ENCODE results near the gene FTCD.
"Not testable (repeated sequence)": the region's sequence is repeated elsewhere in the genome, so short reads cannot be mapped to it uniquely, and the experiment has no call there.

FTCD gene

DNA sequence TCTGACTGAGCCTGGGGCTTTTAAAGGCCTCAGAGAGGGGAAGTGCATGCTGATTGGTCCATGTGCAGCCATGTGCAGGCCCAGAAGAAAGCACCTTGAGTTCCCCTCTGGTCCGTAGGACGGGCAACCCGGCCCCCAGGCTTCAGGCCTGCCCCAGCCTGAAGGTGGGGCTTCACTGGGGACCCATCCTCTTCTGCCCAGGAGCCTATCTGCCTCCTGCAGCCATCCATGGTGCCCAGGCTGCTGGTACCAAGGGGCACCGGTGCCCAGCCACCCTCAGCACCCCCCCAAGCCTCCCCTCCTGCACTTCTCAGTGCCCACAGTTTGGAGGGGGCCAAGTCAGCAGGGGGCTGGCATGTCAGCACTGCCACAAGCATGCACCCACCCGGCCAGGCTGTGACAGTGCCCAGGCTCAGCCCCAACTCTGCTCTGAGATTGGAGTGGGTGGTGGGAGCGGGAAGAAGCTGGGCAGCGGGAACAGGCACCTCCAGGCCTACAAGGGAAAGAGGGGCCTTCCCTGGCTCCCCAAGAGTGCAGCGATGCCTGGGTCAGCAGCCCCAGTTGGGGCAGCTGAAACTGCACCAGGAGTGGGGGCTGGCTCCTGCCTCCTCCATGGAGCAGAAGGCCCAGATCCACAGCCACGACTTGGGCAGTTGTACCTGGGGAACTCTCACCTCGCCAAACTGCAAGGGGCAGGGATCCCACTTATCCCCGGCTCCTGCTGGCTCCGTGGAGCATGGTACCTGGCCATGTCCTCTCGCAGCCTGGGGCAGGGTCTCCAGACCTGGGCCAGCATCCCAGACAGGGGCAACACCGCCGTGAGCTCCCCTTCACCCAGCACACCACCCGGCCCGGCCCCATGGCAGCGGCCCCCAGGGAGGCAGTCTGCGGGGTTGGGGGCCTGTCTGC lies 45.8 kb downstream of the FTCD start:
- DNase-seq, result no peak

DNA sequence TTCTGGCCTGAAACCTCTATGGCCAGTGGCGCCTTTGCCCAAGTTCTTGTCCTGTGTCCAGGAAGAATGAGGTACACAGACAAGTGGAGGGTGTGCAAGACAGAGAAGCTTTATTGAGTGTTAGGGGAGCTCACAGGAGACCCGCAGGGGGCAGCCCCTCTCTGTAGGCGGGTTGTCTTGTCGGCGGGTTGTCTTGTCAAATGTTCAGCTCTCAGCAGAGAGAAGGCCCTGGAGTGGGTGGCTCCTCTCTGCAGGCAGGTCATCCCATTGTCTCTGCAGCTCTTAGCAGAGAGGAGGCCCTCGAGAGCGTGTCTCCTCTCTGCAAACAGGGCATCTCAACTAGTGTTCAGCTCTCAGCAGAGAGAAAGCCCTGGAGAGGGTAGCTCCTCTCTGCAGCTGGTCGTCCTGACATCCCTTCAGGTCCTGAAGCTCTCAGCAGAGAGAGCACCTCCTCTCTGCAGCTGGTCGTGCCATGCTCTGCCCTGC lies 46.5 kb downstream of the FTCD start:
- no peak for DNase-seq

DNA sequence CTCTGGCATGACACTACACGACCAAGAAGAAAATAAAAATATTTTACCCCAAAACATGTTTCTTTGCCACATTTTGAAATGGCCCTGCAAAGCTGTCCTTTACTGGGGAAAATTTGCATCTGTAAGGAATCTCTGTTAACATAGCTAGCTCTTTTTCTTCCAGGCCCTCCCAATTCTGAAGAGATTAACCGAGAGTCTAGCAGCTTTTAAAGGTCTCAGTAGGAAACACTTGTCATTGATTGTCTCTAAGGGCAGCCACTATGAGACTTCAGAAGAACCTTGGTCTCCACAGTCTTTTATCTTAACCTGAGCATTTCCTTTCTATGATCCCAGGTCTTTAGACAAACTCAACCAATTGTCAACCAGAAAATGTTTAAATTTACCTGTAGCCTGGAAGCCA lies 48.0 kb downstream of the FTCD start:
- not testable (repeated sequence) for DNase-seq

DNA sequence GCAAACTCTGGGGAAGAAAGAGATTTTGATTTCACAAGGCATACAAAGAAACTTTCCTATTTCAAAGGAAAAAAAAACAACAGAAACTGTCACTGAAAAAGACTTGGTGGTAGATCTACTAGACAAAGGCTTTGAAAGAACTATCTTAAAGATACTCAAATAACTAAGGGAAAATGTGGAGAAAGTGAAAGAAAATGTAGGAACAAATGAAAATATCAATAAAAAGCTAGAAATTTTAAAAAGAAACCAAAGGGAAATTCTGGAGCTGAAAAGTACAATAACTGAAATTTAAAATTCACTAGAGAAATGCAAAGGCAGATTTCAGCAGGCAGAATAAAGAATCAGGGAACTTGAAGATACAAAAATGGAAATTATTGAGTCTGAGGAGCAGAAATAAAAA lies 51.3 kb downstream of the FTCD start:
- DNase-seq, result no peak

- no peak for DNase-seq
These were observed 54.5 kb downstream of the FTCD start for GRCh38 chr21:46100906-46101305.

GRCh38 chr21:46100426-46100825 lies 55.0 kb downstream of the FTCD start:
- no peak for DNase-seq

GRCh38 chr21:46100020-46100419 lies 55.4 kb downstream of the FTCD start:
- DNase-seq, result no peak

GRCh38 chr21:46099476-46099875 lies 55.9 kb downstream of the FTCD start:
- no peak for DNase-seq

DNA sequence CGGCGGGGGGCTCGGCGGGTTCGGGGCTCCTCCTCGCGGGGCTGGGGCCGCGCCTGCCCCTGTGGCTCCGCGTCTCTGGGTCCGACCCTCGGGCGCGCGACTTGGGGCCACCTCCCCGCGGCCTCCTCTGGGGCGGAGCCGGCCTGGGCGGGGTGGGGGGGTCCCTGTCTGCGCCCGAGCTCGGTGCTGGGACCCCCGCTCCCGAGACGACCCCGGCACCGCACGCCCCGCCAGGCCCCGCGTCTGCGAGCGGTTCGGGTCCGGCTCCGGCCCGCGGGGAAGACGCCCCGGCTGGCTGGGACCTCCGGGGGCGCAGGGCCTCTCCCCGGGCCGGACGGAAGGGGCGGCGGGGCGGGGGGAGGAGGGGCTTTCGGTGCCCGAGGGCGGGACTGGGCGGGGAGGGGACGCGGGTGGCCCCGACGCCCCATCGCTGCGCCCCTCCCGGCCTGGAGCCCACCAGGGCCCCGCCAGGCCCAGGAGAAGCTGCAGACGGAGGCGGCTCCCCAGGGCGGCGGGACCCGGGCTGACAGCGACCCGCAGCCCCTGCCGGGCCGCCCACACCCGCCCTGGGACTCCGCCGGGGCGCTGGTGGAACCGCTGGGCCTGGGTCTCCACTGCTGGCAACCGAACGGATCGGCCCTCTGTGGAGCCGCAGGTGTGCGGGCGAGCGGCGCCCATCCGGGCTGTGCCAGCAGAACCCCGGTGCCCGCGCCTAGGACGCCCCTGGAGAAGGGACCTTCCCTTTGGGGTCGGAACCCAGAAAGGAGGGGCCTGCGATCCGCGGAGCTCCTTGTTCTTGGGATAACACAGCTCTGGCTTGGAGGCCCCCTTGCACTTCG lies 56.9 kb downstream of the FTCD start:
- no peak for DNase-seq

GRCh38 chr21:46097336-46098293 lies 57.8 kb downstream of the FTCD start, which contains the start of gene COL6A2:
COL6A2 (plus strand) TSS chr21:46098112.
- peak; percentile 10 for DNase-seq

GRCh38 chr21:46096596-46097335 lies 58.6 kb downstream of the FTCD start:
- no peak for DNase-seq

GRCh38 chr21:46095814-46096595 lies 59.4 kb downstream of the FTCD start:
- no peak for DNase-seq

DNA sequence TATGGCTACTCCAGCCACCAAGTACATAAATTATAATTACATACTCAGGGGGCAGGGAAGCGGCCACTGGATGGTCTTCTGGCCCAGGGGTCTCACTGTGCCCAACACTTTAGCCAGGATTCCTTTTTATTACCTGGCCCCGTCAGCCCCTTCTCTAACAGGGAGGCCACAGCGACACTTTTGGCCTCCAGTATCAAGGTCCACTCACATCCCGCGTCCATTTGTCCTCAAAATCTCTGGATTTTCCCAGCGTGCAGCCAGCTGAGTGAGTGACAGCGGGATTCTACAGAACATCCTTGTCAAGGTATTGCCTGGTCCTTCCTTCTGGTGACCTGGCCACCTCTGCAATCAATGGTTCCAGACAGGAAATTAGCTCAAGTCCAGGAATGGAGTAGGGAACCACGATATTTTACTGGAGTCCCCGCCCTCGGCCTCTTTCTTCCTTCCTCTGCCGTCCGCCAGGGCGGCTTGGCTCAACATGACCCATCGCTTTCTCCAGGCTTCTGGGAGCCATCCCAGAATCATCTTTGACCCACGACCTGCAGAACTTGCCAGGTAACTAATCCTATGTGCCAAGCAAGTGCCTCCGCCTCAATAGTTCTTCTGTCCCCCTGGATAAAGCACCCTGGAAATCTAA lies 60.2 kb downstream of the FTCD start:
- DNase-seq, result no peak

- DNase-seq, result no peak
These were observed 60.8 kb downstream of the FTCD start for GRCh38 chr21:46094401-46095082.

DNA sequence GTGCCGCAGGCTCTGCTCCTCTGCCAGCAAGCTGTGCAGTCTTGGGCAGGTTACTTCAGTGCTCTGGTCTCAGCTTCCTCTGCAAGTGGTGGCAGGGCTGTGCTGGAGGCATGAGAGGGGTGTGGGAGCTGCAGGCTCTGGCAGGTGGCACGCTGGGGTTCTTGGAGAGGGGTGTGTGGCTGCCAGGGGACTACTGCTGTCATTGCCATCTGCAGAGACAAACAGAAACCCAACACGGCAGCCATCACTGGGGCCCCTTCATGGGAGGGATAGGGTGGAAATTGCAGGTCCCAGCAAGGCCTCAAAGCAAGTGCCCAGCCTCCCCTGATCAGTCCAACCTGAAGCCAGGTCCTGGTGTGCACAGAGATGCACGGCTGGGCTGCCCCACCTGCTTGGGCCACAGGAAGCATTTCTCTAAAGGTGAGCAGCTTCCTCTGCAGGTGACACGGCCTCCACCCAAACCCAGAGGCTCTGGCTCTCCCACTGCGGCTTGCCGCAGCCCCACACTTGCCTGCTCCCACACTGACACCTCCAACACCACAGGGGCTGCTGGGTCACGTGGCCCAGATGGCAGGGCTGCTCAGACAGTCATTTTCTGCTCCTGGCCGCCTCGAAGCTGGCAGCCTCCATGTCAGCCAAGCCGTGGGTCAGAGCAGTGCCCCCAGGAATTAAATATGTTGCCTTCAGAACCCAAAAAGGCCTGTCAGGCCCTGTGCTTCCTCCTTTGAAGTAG lies 61.5 kb downstream of the FTCD start:
- DNase-seq, result no peak

DNA sequence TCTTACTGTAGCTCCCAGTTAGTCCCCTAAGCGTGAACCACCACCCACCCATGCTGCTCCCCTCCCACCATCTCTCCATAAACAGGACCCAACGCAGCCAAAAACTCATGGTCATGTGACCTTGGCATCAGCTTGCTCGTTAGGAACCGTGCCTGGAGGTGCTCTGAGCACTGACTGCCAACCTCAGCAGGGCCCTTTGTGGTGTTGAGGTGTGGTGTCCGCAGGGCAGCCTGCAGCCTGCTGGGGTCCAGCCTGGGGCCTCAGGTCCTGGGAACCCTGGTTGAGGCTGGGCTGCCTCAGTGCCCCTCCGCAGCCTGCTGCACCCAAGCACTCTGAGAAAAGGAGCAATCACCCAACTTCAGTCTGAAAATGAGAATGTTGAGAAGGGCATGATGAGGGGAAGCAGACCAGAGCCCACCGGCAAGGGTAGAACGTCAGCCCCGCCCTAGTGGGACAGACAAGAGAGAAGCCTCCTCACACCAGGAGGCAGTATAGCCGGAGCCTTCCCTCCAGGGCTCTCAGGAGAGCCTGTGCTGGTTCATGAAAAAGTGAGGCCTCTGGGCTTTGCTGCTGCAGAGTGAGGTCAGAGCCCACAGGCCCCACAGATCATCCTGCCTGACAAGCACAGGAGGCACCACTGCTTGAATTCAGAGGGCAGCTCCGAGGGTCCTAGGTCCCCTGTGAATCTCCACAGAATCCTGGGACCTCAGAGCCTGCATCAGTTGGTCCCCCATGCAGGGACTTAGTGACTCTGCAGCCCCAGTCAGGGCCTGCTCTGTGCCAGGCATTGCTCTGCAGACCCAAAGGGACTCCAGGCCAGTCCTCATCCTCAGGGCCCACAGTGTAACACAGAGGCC lies 62.3 kb downstream of the FTCD start:
- DNase-seq, result no peak

DNA sequence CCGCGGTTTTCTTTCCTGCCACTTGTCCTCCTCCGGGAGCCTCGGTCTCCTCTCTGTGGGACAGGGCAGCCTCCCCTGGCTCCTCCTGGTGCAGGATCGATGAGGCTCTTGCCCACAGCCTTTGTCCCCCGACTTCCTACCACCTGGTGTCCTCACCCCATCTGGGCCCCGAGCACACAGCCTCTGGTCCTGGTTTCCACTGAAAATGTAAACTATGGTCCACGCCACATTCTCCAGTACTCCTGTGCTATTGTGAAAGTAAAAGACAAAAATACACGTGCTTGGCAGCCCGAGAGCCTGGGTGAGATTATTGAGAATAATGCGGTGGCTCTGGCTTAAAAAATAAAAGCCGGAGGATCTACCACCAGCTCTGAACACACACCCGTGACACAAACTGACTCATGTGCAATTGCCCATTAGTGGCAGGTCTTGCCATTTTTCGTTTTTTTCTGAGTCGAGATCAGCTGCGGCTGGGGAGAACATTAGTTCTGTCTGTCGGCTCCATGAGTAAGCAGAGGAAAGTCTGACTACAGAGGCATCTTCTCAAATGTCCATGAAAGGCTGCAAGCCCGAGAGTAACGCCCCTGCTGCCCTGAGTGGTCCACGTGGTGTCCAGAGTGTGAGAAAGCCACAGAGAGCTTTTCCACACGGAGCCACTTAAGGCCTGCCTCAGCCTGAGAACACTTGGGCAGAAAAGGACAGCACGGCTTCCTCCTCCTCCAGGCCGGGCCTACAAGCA lies 63.2 kb downstream of the FTCD start:
- no peak for DNase-seq
